GM23338 (cell line): ENCODE measurements around the gene KLK13.

Source experiments
- CREB1 ChIP-seq: fragments of 250-450 bp; sonication (Bioruptor Pico); IDR thresholded peaks from 2 replicates; pipeline ENCODE4 v1.5.0; 2020; ENCODE audit warnings: low read depth, mild to moderate bottlenecking, moderate library complexity
- EZH2 ChIP-seq: fragments of 200-600 bp; sonication (generic); IDR thresholded peaks from one replicate; pipeline ENCODE4 v1.8.0; 2017; ENCODE audit warnings: antibody characterized with exemption, mild to moderate bottlenecking, low read depth; ENCODE audit not compliant: unreplicated experiment
- EZH2phosphoT487 ChIP-seq: fragments of 200-600 bp; sonication (generic); IDR thresholded peaks from one replicate; pipeline ENCODE4 v1.8.1; 2018; ENCODE audit warnings: antibody characterized with exemption; ENCODE audit not compliant: unreplicated experiment
- JUNB ChIP-seq: IDR thresholded peaks from one replicate; pipeline ENCODE4 v1.6.1; 2016; ENCODE audit warnings: antibody characterized with exemption; ENCODE audit not compliant: unreplicated experiment
- NANOG ChIP-seq: IDR thresholded peaks from 2 replicates; pipeline ENCODE4 v1.6.1; 2016; ENCODE audit warnings: antibody characterized with exemption, borderline replicate concordance
- POLR2AphosphoS5 ChIP-seq: IDR thresholded peaks from 2 replicates; pipeline ENCODE4 v1.6.1; 2016; ENCODE audit warnings: antibody characterized with exemption, low read depth
- TF ChIP-seq, protein P1 (sequence below), 2 experiments: fragments of 200-600 bp in 1 of 2; sonication (generic) in 1 of 2; conservative IDR thresholded peaks; 2 replicates each; pipeline versions ENCODE4 v1.5.1 to v1.6.1; 2016 to 2017; ENCODE audit warnings: antibody characterized with exemption in 2 of 2, low read depth in 2 of 2, mild to moderate bottlenecking in 2 of 2, moderate library complexity in 1 of 2
- TF ChIP-seq, protein P2 (sequence below): IDR thresholded peaks from one replicate; pipeline ENCODE4 v1.6.1; 2018; ENCODE audit warnings: antibody characterized with exemption; ENCODE audit not compliant: unreplicated experiment

- no peak for TF ChIP-seq EZH2
- TF ChIP-seq, protein P1, sequence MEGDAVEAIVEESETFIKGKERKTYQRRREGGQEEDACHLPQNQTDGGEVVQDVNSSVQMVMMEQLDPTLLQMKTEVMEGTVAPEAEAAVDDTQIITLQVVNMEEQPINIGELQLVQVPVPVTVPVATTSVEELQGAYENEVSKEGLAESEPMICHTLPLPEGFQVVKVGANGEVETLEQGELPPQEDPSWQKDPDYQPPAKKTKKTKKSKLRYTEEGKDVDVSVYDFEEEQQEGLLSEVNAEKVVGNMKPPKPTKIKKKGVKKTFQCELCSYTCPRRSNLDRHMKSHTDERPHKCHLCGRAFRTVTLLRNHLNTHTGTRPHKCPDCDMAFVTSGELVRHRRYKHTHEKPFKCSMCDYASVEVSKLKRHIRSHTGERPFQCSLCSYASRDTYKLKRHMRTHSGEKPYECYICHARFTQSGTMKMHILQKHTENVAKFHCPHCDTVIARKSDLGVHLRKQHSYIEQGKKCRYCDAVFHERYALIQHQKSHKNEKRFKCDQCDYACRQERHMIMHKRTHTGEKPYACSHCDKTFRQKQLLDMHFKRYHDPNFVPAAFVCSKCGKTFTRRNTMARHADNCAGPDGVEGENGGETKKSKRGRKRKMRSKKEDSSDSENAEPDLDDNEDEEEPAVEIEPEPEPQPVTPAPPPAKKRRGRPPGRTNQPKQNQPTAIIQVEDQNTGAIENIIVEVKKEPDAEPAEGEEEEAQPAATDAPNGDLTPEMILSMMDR (conservative IDR thresholded peaks at IDR 0.05; ENCODE audit: low read depth in 2 of 2) = no peak
- TF ChIP-seq, protein P2, sequence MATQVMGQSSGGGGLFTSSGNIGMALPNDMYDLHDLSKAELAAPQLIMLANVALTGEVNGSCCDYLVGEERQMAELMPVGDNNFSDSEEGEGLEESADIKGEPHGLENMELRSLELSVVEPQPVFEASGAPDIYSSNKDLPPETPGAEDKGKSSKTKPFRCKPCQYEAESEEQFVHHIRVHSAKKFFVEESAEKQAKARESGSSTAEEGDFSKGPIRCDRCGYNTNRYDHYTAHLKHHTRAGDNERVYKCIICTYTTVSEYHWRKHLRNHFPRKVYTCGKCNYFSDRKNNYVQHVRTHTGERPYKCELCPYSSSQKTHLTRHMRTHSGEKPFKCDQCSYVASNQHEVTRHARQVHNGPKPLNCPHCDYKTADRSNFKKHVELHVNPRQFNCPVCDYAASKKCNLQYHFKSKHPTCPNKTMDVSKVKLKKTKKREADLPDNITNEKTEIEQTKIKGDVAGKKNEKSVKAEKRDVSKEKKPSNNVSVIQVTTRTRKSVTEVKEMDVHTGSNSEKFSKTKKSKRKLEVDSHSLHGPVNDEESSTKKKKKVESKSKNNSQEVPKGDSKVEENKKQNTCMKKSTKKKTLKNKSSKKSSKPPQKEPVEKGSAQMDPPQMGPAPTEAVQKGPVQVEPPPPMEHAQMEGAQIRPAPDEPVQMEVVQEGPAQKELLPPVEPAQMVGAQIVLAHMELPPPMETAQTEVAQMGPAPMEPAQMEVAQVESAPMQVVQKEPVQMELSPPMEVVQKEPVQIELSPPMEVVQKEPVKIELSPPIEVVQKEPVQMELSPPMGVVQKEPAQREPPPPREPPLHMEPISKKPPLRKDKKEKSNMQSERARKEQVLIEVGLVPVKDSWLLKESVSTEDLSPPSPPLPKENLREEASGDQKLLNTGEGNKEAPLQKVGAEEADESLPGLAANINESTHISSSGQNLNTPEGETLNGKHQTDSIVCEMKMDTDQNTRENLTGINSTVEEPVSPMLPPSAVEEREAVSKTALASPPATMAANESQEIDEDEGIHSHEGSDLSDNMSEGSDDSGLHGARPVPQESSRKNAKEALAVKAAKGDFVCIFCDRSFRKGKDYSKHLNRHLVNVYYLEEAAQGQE = no peak
- no peak for TF ChIP-seq EZH2phosphoT487
- no peak for TF ChIP-seq POLR2AphosphoS5
- no peak for TF ChIP-seq NANOG
- TF ChIP-seq JUNB = no peak
- TF ChIP-seq CREB1 (CRISPR knock-in tag) = no peak
Observed at GRCh38 chr19:51089786-51090185, 24.9 kb upstream of the KLK13 start.
